ENCODE data around the gene UNC5C. TPM values are rescaled to one million over a fixed set of nuclear protein-coding genes. Genes with fewer than 3 reads are reported as not detected.

Gene UNC5C
- total RNA-seq, 1 donor = under 0.01 TPM

DNA sequence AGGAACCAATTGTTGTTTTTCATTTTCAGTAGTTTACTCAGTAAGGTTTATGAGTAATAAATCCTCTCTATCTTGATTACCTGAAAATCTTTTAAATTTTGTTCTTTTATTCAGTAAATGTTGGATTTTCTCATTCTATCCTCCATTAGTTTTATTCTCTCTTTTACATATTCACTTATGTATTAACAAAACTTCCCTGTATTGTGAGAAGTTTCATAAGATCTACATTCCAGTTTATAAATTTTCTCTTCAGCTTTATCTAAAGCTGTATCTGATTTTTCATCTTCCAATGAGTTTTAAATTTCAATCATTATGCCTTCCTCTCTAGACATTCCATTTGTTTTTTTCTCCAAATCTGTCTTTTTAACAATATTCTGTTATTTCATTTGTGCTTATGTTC, 310.2 kb downstream of the UNC5C start:
- no peak for DNase-seq (ENCODE audit: low read depth in 2 of 3, low spot score in 2 of 3)

DNA sequence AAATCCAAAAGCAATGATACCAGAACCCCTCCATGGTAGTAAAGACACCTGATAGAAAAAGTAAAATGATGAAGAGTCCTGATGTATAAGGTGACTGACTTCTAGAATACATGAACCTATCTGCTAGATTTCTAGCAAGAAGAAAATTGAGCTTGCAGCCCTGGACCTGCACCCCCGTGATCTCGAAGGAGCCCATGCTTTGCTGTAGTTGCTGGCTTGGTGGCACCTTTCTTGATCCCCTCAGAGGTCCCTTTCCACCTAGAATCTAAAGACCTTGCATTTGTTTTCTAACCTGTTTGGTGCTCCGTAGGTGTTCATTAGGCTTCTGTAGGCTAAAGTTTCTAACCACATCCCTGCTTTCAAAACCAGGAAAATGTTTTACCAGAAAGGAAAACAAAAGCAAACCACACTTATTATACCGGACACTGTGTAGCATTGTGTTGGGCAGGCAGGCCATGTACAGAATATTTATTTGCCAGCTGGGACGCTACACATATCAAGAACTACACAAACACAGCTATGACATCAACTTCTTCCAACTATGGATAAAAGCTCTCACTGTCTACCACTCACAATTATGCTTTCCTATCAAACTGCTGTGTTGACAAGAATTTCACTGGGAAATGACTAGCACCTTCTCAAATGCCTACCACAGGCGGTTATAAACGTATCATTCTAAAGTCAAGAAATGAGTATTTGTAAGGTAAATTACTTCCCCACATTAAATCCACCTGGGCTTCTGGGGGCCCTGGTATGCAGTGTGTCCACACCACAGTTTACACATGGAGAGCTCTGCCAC, 316.2 kb downstream of the UNC5C start:
- DNase-seq (ENCODE audit: low read depth in 2 of 3, low spot score in 2 of 3) = no peak

DNA sequence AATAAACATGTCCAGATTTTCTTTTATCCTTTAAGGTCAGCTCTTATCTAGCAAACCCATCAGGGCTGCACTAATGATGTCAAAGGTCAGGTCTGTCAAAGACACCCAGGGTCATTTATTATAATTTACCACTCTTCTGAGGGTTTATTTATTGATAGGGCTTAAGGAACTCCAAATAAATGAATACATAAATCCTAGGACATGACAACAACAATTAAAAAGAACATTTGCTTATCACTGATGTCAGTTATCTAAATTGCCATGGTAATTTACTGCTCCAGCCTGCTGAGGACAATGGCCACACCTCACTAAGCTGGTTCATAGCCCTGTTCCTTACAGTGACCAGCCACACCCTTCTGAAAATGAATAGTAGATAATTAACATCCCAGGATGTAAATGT, 317.1 kb downstream of the UNC5C start:
- DNase-seq (ENCODE audit: low read depth in 2 of 3, low spot score in 2 of 3) = no peak

DNA sequence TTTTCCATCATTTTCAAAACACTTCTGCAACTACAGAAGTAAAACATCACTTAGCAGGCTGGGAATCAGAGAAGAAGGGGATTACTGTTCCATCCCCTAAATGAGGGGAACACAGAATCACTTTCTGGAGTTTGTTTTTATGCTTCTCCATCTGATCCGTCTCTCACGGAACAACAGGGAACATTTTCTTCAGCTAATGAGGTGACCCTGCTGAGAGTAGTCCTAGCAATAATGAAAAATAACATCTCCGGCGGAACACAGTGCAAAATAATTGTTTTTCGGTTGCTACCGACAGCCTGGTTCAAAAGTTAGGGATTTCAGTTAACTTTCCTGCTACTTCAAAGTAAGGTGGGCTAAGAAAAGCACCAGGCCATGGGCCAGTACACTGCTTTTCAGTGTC, 322.9 kb downstream of the UNC5C start:
- DNase-seq (ENCODE audit: low read depth in 2 of 3, low spot score in 2 of 3) = no peak

DNA sequence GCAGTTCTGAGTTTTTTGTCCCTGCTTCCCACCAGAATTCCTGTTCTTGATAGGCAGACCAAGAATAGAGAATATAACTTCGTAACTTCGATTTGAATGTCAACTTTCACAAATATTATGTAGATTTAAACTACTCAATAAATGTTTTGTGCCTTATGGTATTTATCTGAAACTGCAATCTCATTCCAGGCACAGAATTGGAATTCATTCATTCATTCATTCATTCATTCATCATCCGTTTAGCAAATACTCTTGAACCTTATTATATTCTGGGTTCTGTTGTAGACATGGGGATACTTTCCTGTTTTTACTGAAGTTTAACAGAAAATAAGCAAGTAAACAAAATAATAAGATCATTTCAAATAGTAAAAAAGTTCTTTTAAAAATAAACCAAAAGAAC, 324.4 kb downstream of the UNC5C start:
- no peak for DNase-seq (ENCODE audit: low read depth in 2 of 3, low spot score in 2 of 3)

DNA sequence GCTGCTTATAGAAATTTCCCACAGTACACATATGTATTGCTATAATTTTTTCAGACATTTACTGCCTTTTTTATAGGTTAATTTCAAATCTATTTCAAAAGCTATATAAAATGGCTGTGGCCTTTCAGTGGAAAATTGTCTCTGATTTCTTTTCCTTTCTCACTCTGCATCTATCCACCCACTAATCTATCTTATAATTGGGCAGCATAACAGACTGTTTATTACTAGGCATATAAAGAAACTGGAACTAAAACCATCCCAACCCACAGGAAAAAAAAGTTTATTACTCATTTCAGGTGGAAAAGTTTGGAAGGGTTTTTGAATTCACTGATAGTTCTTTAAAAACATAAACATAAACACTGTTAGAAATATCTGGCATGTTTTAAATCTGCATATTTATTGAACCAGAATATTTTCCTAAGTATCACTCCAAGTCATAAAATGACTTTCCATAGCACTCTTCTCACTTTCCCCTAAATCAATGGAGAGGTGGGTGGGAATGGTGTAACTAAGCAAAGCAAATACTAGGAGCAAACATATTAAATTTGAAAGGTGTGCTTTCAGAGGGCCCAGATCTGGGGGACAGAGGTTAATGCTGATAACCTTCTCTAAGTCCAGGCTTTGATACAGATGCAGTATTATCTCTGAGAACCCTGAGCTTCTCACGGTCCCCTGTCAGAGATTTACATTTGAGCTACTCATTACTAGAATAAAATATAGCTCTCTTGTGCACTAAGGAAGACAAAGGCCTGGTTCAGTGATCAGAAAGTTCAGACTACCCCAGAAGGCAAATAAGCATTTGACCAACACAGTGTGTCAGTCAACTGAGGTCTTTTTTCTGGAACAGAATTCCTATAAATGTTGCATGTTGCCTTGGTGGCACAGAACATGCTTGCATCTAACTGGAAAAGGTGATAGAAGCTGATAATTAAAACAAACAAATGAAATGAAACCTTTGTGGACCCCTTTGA, 328.3 kb downstream of the UNC5C start:
- DNase-seq (ENCODE audit: low read depth in 2 of 3, low spot score in 2 of 3) = no peak

DNA sequence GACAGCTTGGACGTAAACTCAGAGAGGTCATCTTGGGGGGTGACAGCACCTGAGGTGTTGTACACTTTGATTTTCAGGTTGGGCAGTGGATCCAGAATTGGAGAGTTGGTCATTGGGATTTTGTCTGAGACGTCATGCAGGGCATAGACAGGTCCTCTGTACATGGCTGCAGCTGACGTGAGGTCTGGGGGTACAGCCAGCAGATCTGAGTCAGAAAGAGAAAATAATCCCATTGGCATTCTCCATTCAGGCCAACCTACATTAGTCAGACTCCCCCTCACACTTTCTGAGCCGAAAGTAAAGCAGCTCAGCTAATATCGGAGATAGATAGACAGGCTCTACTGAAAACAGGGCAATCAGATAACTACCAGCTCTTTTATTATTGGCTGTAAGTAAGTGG, 329.7 kb downstream of the UNC5C start:
- DNase-seq (ENCODE audit: low read depth in 2 of 3, low spot score in 2 of 3) = no peak

DNA sequence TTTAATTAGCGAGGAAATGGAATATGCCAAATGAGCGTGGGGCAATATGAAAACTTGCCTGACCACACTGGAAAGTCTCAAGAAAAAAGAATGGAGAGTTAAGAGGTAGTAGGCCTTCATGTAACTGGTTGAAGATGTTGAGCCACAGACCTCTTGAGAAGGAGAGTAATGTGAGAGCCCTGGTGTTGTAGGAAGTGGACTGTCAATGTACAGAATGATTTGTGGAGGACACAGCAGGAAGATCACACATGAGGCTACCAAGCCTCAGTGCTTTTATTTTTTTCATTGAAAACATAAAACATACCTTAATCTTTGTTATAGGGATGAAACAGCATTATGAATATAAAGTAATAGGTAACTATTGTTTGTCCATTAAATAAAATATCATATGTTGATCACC, 331.6 kb downstream of the UNC5C start:
- no peak for DNase-seq (ENCODE audit: low read depth in 2 of 3, low spot score in 2 of 3)

DNA sequence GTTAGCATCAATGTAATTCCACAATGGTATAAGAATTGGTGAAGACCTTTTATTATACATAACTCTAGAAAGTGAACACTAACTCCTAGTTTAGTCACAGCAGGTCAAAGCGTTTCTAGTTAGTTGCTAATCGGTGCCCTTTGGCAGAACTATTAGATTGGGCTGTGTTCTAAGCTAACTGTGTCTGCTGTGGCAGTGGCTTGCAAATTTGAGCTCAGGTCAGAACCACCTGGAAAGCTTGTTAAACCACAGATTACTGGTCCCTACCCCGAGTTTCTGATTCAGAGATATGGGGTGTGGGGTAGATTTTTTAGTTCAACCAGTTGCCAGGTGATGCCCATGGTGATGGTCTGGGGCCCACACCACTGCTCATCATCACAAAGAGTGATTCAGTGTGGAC, 332.1 kb downstream of the UNC5C start:
- DNase-seq (ENCODE audit: low read depth in 2 of 3, low spot score in 2 of 3) = no peak

DNA sequence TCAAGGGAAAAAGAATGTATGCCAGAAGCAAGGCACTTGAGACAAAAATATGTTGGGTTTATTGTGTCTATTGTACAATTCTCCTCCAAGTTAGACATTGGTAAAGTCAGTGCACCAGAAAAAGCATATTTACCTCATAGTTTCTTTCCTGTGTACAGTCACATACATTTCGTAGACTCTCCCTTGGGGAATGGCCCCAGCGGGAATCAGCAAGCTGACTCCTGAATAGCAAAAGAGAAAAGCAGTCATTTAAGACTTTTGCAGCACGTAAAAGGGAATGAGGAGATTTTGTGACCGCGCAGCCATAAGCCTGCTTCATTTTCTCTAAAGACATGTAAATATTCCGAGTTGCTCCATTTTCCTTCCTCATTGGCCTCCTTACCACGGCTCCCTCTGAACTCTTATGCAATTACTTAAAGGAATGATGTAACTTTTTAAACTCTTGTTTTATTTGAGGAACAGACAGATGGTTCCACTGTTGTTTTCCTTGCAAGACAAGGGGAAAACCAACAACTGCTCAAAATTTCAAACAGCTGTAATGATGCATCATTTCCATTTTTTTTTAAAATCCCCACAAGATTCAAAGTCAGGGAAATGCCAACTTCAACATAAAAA, 332.7 kb downstream of the UNC5C start:
- no peak for DNase-seq (ENCODE audit: low read depth in 2 of 3, low spot score in 2 of 3)

DNA sequence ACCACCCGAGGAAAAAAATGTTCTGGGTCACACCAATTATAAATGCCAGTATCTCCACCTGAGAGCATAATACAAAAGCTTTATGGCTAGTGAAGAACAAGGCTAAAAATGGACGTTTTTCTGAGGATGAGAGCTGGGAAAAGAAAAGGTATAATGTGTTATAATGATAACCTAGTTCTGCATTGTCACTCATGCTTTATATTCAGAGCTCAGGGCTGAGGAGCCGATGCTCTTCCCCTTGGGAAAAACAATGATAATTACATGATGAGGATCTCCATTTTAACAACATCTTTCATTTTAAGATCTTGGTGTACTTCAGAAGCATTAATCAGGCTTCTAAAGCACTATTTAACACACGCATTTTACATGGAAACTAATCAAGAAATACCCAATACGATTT, 333.7 kb downstream of the UNC5C start:
- no peak for DNase-seq (ENCODE audit: low read depth in 2 of 3, low spot score in 2 of 3)

DNA sequence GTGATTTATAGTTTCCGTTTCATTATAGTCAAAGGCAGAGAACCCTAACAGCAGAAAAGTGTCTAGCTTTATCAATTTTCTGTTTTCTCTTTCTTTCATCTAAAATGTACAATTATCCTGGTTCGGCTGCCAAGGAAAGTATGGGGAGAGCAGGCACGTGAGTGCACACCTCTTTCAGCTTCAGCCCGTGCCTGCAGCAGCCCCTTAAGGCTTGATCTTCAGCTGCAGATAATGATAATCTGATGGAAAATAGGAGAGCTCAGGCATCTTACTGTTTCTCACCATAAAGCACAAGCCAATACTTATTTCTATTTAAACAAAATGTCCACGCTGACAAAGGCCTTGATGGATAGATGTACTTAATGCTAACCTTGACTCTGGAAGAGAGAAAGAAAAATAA, 334.4 kb downstream of the UNC5C start:
- DNase-seq (ENCODE audit: low read depth in 2 of 3, low spot score in 2 of 3) = no peak

DNA sequence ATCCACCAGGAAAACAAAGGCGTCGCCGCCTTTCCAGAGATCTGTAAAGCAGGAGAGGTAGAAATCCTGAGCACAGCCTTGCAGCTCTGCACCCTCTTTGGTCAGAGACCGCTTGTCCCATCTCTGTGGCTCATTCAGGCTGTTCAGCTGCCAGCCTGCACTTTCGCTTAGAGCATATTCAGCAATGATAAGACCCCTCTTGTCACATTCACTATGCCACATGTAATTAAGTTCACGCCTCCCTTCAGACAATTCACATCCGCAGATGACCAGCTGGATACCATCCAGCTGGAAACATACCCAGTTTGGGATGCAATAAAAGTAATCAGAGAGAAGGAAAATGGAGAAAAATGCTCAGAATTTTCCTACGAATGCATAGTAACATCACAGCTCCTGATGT, 335.4 kb downstream of the UNC5C start:
- no peak for DNase-seq (ENCODE audit: low read depth in 2 of 3, low spot score in 2 of 3)

DNA sequence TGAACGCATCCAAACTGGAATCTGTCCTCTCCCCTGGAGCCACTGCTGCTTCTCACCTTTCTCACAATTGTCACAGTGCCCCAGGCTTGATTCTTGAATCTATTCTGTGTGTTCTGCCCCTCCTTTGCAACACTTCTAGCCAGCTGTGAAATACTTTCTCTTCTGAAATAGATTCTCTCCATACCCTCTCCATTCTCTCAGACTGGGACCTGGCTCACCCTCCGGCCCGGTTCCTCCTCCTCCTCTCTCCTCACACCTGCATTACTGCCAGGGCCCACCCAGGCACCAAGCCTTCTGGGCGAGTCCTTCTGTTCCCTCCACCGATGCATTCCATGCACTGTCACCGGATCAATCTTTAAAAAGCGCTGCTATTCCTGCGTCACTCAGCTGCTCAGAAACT, 336.1 kb downstream of the UNC5C start:
- DNase-seq (ENCODE audit: low read depth in 2 of 3, low spot score in 2 of 3) = no peak

DNA sequence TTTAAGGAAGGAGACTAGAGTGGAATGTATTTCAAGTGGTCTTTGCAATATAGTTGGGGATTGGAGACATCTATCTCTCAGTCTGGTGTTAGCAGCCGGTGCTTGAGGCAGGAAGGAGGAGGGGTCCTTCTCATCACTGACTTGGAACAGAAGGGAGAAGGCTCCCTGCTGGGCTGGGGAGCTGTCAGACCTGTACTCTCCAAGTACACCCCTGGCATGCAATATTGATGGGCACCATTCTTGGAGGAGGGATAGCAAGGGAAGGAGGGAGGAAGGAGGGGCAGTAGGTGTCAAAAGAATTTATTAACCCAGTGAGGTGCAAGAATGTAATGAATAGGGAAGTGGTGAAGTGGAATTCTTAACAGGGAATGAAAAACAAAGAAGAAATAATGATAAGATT, 338.8 kb downstream of the UNC5C start:
- no peak for DNase-seq (ENCODE audit: low read depth in 2 of 3, low spot score in 2 of 3)

DNA sequence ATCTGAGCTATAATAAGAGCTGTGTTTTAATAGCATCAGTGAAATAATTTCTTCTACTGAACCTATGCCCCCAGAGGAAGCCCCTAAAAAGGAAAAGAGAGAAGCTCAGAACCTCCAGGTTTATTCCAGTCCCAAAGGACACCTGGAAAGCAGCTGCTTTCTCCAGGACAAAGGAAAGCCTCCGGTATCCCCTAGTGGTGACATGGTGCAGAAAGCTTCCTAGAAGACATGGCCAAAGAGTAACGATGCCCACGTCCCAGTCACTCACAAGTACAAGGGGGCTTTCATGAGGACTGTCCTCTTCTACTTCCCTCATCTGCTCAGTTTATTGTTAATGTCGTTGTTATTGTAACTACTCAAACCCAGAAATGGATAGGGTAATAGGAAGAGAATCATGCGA, 343.9 kb downstream of the UNC5C start:
- DNase-seq (ENCODE audit: low read depth in 2 of 3, low spot score in 2 of 3) = no peak

DNA sequence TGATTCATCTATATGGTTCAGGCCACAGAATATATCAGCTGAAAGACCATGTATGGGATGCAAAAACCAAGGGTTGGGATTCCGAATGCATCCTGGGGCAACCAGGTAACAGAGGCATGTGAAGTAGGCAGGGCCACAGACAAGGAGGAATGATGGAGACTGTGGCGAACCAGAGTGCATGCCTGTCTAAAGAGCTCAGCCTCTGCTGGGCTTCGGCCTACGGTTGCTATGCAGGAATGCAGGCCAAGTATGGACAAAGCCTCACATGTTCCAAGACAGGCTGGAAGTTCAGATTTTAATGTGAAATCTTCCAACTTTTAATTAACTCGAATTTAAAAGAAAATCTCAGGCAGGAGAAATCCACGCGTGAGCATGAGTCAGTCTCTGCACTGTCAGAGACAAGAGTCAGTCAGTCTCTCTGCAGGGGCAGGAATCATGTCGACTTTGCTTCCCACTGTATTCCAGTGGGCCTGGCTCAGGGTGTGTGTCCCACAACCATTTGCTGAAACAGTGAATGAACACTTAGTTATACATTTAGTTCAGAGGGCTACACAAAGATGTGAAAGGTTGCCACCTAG, 344.4 kb downstream of the UNC5C start:
- no peak for DNase-seq (ENCODE audit: low read depth in 2 of 3, low spot score in 2 of 3)

DNA sequence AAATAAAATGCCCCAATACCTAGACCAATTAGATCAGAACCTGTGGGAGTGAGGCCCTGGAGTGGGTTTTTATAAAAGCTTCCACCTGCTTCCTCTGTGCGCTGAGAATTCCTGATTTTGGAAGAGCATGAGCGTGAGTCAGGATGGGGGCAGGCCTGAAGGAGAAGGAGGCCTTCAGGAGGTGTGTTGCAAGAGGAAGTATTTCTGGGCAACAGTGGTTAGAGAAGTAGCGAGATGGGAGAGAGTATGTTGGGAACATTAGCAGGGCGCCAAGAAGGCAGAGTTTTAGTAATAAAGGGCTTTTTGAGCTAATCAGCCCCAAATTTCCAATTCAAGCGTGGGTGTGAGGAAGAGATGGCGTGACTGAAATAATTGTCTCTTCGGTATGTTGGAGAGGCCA, 349.8 kb downstream of the UNC5C start:
- DNase-seq (ENCODE audit: low read depth in 2 of 3, low spot score in 2 of 3) = no peak

DNA sequence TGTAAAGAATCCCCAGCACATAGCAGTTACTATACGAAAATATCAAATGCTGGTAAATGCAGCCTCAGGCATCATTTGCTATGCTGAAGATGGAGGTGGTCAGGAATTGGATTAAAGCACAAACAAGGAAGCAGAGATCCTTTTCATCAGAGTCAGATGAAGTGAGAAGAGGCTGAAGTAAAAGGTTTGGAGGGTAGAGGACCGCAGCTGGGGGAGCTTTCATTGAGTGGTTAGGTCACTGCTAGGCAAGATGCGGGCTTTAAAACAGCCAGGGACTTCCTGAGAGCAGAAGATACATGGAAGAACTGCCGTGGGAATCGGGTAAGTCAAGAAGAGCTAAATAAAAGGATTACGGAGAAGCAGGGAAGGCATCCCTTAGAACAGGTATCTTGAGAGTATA, 351.4 kb downstream of the UNC5C start:
- no peak for DNase-seq (ENCODE audit: low read depth in 2 of 3, low spot score in 2 of 3)

DNA sequence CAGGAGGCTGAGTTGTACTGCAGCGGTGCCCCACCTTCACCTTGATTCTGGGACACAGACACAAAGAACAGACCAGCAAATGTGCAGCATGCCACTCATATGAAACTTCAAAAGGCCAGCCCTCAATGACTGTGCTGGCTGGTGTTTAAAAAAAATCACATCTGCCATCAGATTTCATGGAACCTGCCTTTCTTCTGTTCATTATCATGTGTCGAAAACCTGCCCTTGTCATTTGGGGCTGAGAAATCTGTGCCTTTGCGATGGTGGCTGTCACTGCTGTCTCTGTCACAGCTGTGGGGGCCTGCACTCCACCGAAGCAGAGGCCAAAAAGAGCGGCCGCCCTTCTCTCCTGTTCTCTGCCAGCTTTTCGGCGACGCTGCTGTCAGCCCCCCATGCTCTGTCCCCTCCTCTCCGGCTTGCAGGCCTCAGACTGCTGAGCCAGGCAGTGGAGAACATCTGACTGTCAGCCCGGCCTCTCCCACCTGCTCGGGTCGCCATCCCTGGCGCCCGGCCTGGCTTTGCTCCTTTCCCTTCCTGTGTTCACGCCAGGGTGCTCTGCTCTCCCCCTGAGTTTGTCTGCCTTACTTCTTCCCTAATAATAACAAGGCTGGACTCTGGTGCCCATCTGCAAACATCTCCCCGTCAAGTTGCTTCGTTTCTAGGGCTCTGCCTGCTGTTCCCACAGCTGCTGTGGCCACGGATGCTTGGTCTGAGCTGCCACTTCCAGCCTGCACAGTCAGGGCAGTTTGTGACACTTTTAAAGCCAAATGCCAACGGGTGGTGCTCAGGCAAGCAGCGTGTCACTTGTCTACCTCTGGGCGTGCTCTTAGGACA, 355.2 kb downstream of the UNC5C start:
- no peak for DNase-seq (ENCODE audit: low read depth in 2 of 3, low spot score in 2 of 3)
